ENCODE data around the gene SACM1L. TPM values are rescaled to one million over a fixed set of nuclear protein-coding genes. Genes with fewer than 3 reads are reported as not detected.

The SACM1L gene
- total RNA-seq, 1 donor from 2014 or later, result 46.8 TPM

GRCh38 chr3:45677033-45677446 lies 12.2 kb upstream of the SACM1L start:
- DNase-seq (ENCODE audit: low spot score), result peak; percentile 25
- peaks cover 25% of the 10 kb centered on the region for H3K36me3 Mint-ChIP-seq (ENCODE audit: low read depth, unreplicated experiment)
- TF ChIP-seq CTCF (IDR thresholded peaks at IDR 0.05; ENCODE audit: unreplicated experiment), result no peak
- H3K9me3 Mint-ChIP-seq (ENCODE audit: unreplicated experiment), result no peaks in the 10 kb centered on the region
- no peaks in the 10 kb centered on the region for H3K27me3 Mint-ChIP-seq (ENCODE audit: unreplicated experiment)
- peaks cover 26% of the 10 kb centered on the region for H3K4me1 Mint-ChIP-seq (ENCODE audit: unreplicated experiment)
- H3K4me3 Mint-ChIP-seq (ENCODE audit: unreplicated experiment), result no peak overlapping the region
- H3K27ac Mint-ChIP-seq (ENCODE audit: unreplicated experiment), result peak overlapping the region; percentile 97

DNA sequence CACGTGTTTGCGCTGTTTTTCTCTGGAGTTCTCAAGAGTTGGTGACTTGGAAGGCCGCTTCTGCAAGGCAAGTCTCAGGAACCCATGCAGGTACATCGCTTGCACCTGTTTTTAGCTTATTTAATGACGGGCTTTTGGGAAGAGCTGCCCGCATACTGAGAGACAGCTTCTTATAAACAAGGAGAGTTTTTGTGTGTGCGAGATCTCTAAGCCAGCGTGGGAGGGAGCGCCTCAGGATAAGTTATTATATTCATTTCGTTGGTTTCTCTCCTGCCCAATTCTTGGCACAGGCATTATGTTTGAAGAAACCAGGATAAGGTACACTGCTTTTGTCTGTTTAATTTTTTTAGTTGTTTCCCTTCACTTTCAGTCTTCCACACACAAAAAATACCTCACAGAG lies 11.4 kb upstream of the SACM1L start:
- TF ChIP-seq CTCF (IDR thresholded peaks at IDR 0.05; ENCODE audit: unreplicated experiment), result no peak
- no peaks in the 10 kb centered on the region for H3K27me3 Mint-ChIP-seq (ENCODE audit: unreplicated experiment)
- peak overlapping the region; percentile 12 for H3K4me3 Mint-ChIP-seq (ENCODE audit: unreplicated experiment)
- peaks cover 26% of the 10 kb centered on the region for H3K4me1 Mint-ChIP-seq (ENCODE audit: unreplicated experiment)
- no peak overlapping the region for H3K27ac Mint-ChIP-seq (ENCODE audit: unreplicated experiment)
- no peak for DNase-seq (ENCODE audit: low spot score)
- H3K9me3 Mint-ChIP-seq (ENCODE audit: unreplicated experiment), result no peaks in the 10 kb centered on the region
- H3K36me3 Mint-ChIP-seq (ENCODE audit: low read depth, unreplicated experiment), result peaks cover 21% of the 10 kb centered on the region

GRCh38 chr3:45679805-45680204 lies 9.4 kb upstream of the SACM1L start:
- Mint-ChIP-seq H3K9me3 (ENCODE audit: unreplicated experiment) (no peaks in the 10 kb centered on the region), H3K4me3 (ENCODE audit: unreplicated experiment) (no peak overlapping the region), H3K4me1 (ENCODE audit: unreplicated experiment) (peaks cover 29% of the 10 kb centered on the region), H3K27me3 (ENCODE audit: unreplicated experiment) (no peaks in the 10 kb centered on the region), H3K27ac (ENCODE audit: unreplicated experiment) (no peak overlapping the region), H3K36me3 (ENCODE audit: low read depth, unreplicated experiment) (peaks cover 14% of the 10 kb centered on the region)
- no peak for DNase-seq (ENCODE audit: low spot score)
- TF ChIP-seq CTCF (IDR thresholded peaks at IDR 0.05; ENCODE audit: unreplicated experiment), result no peak

GRCh38 chr3:45681221-45681620 lies 8.0 kb upstream of the SACM1L start:
- DNase-seq (ENCODE audit: low spot score), result no peak
- no peak for TF ChIP-seq CTCF (IDR thresholded peaks at IDR 0.05; ENCODE audit: unreplicated experiment)
- Mint-ChIP-seq H3K36me3 (ENCODE audit: low read depth, unreplicated experiment) (peaks cover 14% of the 10 kb centered on the region), H3K4me1 (ENCODE audit: unreplicated experiment) (peaks cover 23% of the 10 kb centered on the region), H3K27me3 (ENCODE audit: unreplicated experiment) (no peaks in the 10 kb centered on the region), H3K27ac (ENCODE audit: unreplicated experiment) (no peak overlapping the region), H3K4me3 (ENCODE audit: unreplicated experiment) (no peak overlapping the region), H3K9me3 (ENCODE audit: unreplicated experiment) (no peaks in the 10 kb centered on the region)

- Mint-ChIP-seq H3K27ac (ENCODE audit: unreplicated experiment) (no peak overlapping the region), H3K27me3 (ENCODE audit: unreplicated experiment) (no peaks in the 10 kb centered on the region), H3K36me3 (ENCODE audit: low read depth, unreplicated experiment) (peaks cover 14% of the 10 kb centered on the region), H3K4me1 (ENCODE audit: unreplicated experiment) (peaks cover 17% of the 10 kb centered on the region), H3K4me3 (ENCODE audit: unreplicated experiment) (no peak overlapping the region), H3K9me3 (ENCODE audit: unreplicated experiment) (no peaks in the 10 kb centered on the region)
- no peak for DNase-seq (ENCODE audit: low spot score)
- TF ChIP-seq CTCF (IDR thresholded peaks at IDR 0.05; ENCODE audit: unreplicated experiment), result no peak
These were observed 7.3 kb upstream of the SACM1L start for GRCh38 chr3:45681846-45682245.
